ENCODE measurements around the gene ZFP92.

GRCh38 chrX:153397256-153397960 lies 13.9 kb upstream of the ZFP92 start:
- TF ChIP-seq CTCF (conservative IDR thresholded peaks at IDR 0.05 in 1 of 2, IDR thresholded peaks at IDR 0.05 in 1 of 2; ENCODE audit: extremely low read depth in 1 of 2, insufficient read depth in 1 of 2, low read depth in 1 of 2, low read length in 2 of 2), result no peak
- TF ChIP-seq EZH2 (IDR thresholded peaks at IDR 0.05; ENCODE audit: borderline replicate concordance, low read length), result no peak

Data from mammary epithelial cell (primary cell).